SK-N-SH treated with all-trans-retinoic acid at 6 μM for 48 hours (cell line): ENCODE results near the gene CLNS1A.

Experiments
- ATAC-seq: fragments of 200-7000 bp; cut with Tn5 transposase; 3 replicates; pipeline ENCODE4 v1.9.1; 2020; ENCODE audit warnings: mild to moderate bottlenecking, moderate library complexity
- ARNTL ChIP-seq: fragments of 450-650 bp; formaldehyde crosslinking; IDR thresholded peaks from 2 replicates; pipeline ENCODE4 v1.5.0; 2020; ENCODE audit warnings: low read depth, mild to moderate bottlenecking, moderate library complexity, borderline replicate concordance
- CREB5 ChIP-seq: fragments of 250-450 bp; sonication (Bioruptor Pico); IDR thresholded peaks from 2 replicates; pipeline ENCODE4 v1.5.1; 2020; ENCODE audit warnings: low read depth, mild to moderate bottlenecking, moderate library complexity
- CSDC2 ChIP-seq: fragments of 250-450 bp; sonication (Bioruptor Pico); IDR thresholded peaks from 2 replicates; pipeline ENCODE4 v1.5.0; 2020; ENCODE audit warnings: mild to moderate bottlenecking, moderate library complexity
- ESRRG ChIP-seq: fragments of 250-450 bp; sonication (Bioruptor Pico); IDR thresholded peaks from 2 replicates; pipeline ENCODE4 v1.6.1; 2021; ENCODE audit warnings: mild to moderate bottlenecking
- ISL1 ChIP-seq: fragments of 250-450 bp; sonication (Bioruptor Pico); IDR thresholded peaks from 2 replicates; pipeline ENCODE4 v2.1.2; 2022; ENCODE audit warnings: mild to moderate bottlenecking, moderate library complexity
- OSR1 ChIP-seq: fragments of 250-450 bp; sonication (Bioruptor Pico); IDR thresholded peaks from 2 replicates; pipeline ENCODE4 v1.8.0; 2022; ENCODE audit warnings: moderate library complexity, mild to moderate bottlenecking, inconsistent platforms
- POU6F1 ChIP-seq: fragments of 250-450 bp; sonication (Bioruptor Pico); IDR thresholded peaks from 2 replicates; pipeline ENCODE4 v1.8.0; 2021; ENCODE audit warnings: low read depth, mild to moderate bottlenecking, moderate library complexity, borderline replicate concordance
- PPARA ChIP-seq: fragments of 250-450 bp; sonication (Bioruptor Pico); IDR thresholded peaks from 2 replicates; pipeline ENCODE4 v1.5.0; 2020; ENCODE audit warnings: mild to moderate bottlenecking, borderline replicate concordance
- RARB ChIP-seq: fragments of 250-450 bp; sonication (Bioruptor Pico); IDR thresholded peaks from 2 replicates; pipeline ENCODE4 v1.8.0; 2021; ENCODE audit warnings: mild to moderate bottlenecking, moderate library complexity
- SNAI2 ChIP-seq: fragments of 250-450 bp; sonication (Bioruptor Pico); IDR thresholded peaks from 2 replicates; pipeline ENCODE4 v1.5.0; 2020; ENCODE audit warnings: mild to moderate bottlenecking, moderate library complexity
- TCF4 ChIP-seq: fragments of 250-450 bp; sonication (Bioruptor Pico); IDR thresholded peaks from 2 replicates; pipeline ENCODE4 v1.8.0; 2021; ENCODE audit warnings: mild to moderate bottlenecking, moderate library complexity, borderline replicate concordance
- TOX ChIP-seq: fragments of 250-450 bp; sonication (Bioruptor Pico); IDR thresholded peaks from 2 replicates; pipeline ENCODE4 v1.8.0; 2021; ENCODE audit warnings: mild to moderate bottlenecking, moderate library complexity, borderline replicate concordance
- ZC3H10 ChIP-seq: fragments of 250-450 bp; sonication (Bioruptor Pico); IDR thresholded peaks from 2 replicates; pipeline ENCODE4 v1.5.1; 2021; ENCODE audit warnings: mild to moderate bottlenecking, moderate library complexity
- ZFP3 ChIP-seq: fragments of 250-450 bp; sonication (Bioruptor Pico); IDR thresholded peaks from 2 replicates; pipeline ENCODE4 v1.5.0; 2020; ENCODE audit warnings: mild to moderate bottlenecking, moderate library complexity
- ZFP30 ChIP-seq: fragments of 450-650 bp; formaldehyde crosslinking; IDR thresholded peaks from 2 replicates; pipeline ENCODE4 v1.5.0; 2022; ENCODE audit warnings: mild to moderate bottlenecking, moderate library complexity
- ZNF565 ChIP-seq: fragments of 450-650 bp; formaldehyde crosslinking; conservative IDR thresholded peaks from 2 replicates; pipeline ENCODE4 v1.5.0; 2020; ENCODE audit warnings: low read depth, mild to moderate bottlenecking, moderate library complexity
- ZNF70 ChIP-seq: fragments of 450-650 bp; formaldehyde crosslinking; IDR thresholded peaks from 2 replicates; pipeline ENCODE4 v1.5.0; 2020; ENCODE audit warnings: mild to moderate bottlenecking, moderate library complexity
- ZNF8 ChIP-seq: fragments of 450-650 bp; formaldehyde crosslinking; IDR thresholded peaks from 2 replicates; pipeline ENCODE4 v1.5.0; 2020; ENCODE audit warnings: mild to moderate bottlenecking, moderate library complexity
- TF ChIP-seq, protein P1 (sequence below): fragments of 250-450 bp; sonication (Bioruptor Pico); IDR thresholded peaks from 2 replicates; pipeline ENCODE4 v1.8.0; 2020; ENCODE audit warnings: mild to moderate bottlenecking, moderate library complexity, borderline replicate concordance
- TF ChIP-seq, protein P2 (sequence below): fragments of 250-450 bp; sonication (Bioruptor Pico); IDR thresholded peaks from 2 replicates; pipeline ENCODE4 v1.5.0; 2020; ENCODE audit warnings: mild to moderate bottlenecking, moderate library complexity
- TF ChIP-seq, protein P3 (sequence below): fragments of 250-450 bp; sonication (Bioruptor Pico); IDR thresholded peaks from 2 replicates; pipeline ENCODE4 v1.5.1; 2021; ENCODE audit warnings: mild to moderate bottlenecking, moderate library complexity

Gene CLNS1A

GRCh38 chr11:77665240-77665965 is 27.8 kb upstream of the CLNS1A start:
- no peak for TF ChIP-seq ARNTL (CRISPR knock-in tag)
- TF ChIP-seq ZNF70 (CRISPR knock-in tag): no peak
- no peak for TF ChIP-seq RARB (CRISPR knock-in tag)
- TF ChIP-seq OSR1 (CRISPR knock-in tag): no peak
- no peak for TF ChIP-seq ISL1 (CRISPR knock-in tag)
- TF ChIP-seq TOX (CRISPR knock-in tag): no peak
- TF ChIP-seq, protein P1, sequence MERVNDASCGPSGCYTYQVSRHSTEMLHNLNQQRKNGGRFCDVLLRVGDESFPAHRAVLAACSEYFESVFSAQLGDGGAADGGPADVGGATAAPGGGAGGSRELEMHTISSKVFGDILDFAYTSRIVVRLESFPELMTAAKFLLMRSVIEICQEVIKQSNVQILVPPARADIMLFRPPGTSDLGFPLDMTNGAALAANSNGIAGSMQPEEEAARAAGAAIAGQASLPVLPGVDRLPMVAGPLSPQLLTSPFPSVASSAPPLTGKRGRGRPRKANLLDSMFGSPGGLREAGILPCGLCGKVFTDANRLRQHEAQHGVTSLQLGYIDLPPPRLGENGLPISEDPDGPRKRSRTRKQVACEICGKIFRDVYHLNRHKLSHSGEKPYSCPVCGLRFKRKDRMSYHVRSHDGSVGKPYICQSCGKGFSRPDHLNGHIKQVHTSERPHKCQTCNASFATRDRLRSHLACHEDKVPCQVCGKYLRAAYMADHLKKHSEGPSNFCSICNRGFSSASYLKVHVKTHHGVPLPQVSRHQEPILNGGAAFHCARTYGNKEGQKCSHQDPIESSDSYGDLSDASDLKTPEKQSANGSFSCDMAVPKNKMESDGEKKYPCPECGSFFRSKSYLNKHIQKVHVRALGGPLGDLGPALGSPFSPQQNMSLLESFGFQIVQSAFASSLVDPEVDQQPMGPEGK: no peak
- TF ChIP-seq ZC3H10 (CRISPR knock-in tag): no peak
- no peak for TF ChIP-seq SNAI2 (CRISPR knock-in tag)
- TF ChIP-seq TCF4: no peak
- no peak for TF ChIP-seq ZFP3 (CRISPR knock-in tag)
- no peak for TF ChIP-seq PPARA (CRISPR knock-in tag)
- TF ChIP-seq ZFP30 (CRISPR knock-in tag): no peak
- TF ChIP-seq, protein P2, sequence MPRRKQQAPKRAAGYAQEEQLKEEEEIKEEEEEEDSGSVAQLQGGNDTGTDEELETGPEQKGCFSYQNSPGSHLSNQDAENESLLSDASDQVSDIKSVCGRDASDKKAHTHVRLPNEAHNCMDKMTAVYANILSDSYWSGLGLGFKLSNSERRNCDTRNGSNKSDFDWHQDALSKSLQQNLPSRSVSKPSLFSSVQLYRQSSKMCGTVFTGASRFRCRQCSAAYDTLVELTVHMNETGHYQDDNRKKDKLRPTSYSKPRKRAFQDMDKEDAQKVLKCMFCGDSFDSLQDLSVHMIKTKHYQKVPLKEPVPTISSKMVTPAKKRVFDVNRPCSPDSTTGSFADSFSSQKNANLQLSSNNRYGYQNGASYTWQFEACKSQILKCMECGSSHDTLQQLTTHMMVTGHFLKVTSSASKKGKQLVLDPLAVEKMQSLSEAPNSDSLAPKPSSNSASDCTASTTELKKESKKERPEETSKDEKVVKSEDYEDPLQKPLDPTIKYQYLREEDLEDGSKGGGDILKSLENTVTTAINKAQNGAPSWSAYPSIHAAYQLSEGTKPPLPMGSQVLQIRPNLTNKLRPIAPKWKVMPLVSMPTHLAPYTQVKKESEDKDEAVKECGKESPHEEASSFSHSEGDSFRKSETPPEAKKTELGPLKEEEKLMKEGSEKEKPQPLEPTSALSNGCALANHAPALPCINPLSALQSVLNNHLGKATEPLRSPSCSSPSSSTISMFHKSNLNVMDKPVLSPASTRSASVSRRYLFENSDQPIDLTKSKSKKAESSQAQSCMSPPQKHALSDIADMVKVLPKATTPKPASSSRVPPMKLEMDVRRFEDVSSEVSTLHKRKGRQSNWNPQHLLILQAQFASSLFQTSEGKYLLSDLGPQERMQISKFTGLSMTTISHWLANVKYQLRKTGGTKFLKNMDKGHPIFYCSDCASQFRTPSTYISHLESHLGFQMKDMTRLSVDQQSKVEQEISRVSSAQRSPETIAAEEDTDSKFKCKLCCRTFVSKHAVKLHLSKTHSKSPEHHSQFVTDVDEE: no peak
- no peak for TF ChIP-seq CSDC2 (CRISPR knock-in tag)
- TF ChIP-seq, protein P3, sequence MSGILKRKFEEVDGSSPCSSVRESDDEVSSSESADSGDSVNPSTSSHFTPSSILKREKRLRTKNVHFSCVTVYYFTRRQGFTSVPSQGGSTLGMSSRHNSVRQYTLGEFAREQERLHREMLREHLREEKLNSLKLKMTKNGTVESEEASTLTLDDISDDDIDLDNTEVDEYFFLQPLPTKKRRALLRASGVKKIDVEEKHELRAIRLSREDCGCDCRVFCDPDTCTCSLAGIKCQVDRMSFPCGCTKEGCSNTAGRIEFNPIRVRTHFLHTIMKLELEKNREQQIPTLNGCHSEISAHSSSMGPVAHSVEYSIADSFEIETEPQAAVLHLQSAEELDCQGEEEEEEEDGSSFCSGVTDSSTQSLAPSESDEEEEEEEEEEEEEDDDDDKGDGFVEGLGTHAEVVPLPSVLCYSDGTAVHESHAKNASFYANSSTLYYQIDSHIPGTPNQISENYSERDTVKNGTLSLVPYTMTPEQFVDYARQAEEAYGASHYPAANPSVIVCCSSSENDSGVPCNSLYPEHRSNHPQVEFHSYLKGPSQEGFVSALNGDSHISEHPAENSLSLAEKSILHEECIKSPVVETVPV: no peak
- TF ChIP-seq ESRRG: no peak
- no peak for TF ChIP-seq ZNF8
- TF ChIP-seq, all 23 proteins: peak for 0
- no peak for ATAC-seq

DNA sequence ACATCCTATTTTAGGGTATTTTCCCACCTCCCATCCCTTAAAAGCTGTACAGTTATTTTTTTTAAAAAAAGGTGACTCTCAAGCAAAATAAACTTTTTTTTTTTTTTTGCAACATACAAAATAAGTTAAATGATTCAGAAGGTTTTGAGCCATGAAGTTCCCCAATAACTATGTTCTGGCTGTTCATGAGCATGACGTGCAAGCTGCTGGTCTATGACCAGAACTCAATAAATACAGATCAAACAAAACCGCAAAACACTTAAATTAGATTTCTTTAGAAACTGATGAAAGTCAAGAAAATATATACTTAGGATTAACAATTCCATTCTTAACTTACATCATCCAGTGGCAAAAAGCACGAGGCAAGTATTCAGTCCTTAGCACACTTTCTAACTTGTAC is 24.1 kb upstream of the CLNS1A start:
- TF ChIP-seq ZFP30 (CRISPR knock-in tag) (no peak), TOX (CRISPR knock-in tag) (no peak), CREB5 (CRISPR knock-in tag) (no peak), OSR1 (CRISPR knock-in tag) (no peak), ISL1 (CRISPR knock-in tag) (no peak)
- TF ChIP-seq, protein P2: no peak
- no peak for ATAC-seq

GRCh38 chr11:77660947-77661346 is 23.4 kb upstream of the CLNS1A start:
- no peak for ATAC-seq
- TF ChIP-seq, protein P1: no peak
- TF ChIP-seq ESRRG (no peak), OSR1 (CRISPR knock-in tag) (no peak), ZFP3 (CRISPR knock-in tag) (no peak), SNAI2 (CRISPR knock-in tag) (no peak), POU6F1 (CRISPR knock-in tag) (no peak), ZNF565 (CRISPR knock-in tag) (no peak), ZNF70 (CRISPR knock-in tag) (no peak), PPARA (CRISPR knock-in tag) (no peak)
- TF ChIP-seq, protein P3: no peak
